GM18498 (cell line): ENCODE data around the gene BAHD1.
A peak's percentile ranks its signal among the peaks of the same experiment; 100 is the strongest.

Experiments used
- ATAC-seq: cut with Tn5 transposase; IDR thresholded peaks from one replicate; pipeline ENCODE4 v1.9.1; 2021; ENCODE audit warnings: mild to moderate bottlenecking, moderate library complexity; ENCODE audit not compliant: unreplicated experiment

BAHD1 gene

DNA sequence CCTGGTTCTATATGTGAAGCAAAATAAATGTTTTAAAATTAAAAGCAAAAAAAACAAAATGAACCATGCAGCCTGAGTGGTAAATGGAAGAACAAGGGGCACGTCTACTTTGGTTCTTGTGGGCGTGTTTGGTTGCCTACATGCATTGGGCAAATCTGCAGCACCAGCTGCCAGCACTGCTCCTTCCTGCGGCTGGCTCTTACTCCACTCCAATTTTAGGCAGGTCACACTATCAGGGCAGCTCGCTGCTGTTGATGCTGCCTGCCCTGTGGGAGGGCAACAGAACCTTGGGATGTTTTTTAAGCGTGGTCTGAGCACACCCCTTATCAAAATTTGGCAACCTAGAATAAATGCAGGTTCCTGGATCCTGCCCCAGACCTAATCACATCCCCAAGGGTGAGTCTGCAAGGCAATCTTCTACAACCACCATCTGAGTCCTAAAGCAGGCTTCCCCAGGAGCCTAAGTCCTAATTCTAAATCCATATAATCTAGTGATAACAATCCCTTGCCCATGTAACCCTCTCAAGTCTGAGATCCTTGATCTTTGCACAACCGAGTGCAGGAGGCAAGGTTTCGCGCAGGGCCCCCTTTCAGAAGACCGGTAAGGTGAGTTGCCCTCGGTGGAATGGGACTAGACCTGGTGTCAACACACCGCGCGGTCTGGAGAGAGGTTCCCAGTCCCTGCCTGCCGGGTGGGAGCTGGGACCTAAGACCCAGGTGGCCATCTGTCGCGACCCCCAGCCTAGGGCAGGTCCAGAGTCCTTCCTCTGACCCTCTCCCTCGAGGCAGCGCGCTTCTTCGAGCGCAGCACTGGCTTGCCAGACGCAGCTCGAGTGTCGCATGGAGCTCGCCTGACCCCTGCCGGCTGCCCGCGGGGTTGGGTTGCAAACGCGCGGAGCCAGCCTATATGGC is 19.3 kb upstream of the BAHD1 start:
- peak; percentile 80 for ATAC-seq

DNA sequence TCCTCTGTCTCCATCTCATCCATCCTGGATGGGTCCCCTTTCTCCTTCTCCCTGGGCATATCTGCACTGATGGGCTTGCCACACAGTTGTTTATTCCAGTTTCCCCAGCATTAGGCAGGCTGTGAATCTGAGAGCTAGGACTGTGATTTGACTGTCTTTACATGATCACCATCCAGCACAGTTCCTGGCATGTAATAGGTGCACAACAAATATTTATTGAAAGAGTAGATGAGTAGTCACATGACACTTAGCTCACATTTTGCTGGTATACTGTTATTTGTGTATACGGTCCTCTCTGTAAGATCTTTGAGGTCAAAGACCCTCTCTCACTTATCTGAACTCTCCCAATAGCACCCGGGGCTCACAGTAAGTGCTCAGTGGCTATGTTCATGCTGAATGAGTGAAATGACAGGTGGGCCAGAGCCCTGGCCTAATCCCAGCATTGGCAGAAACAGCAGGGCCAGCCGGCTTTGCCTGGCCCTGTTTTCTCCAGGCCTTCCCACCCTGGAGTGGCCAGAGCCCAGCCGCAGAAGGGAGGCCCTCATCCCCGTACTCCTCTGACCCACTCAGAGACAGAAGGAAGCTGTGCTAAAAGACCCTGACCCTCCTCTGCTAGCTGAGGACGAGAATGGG is 16.2 kb upstream of the BAHD1 start:
- ATAC-seq = no peak

DNA sequence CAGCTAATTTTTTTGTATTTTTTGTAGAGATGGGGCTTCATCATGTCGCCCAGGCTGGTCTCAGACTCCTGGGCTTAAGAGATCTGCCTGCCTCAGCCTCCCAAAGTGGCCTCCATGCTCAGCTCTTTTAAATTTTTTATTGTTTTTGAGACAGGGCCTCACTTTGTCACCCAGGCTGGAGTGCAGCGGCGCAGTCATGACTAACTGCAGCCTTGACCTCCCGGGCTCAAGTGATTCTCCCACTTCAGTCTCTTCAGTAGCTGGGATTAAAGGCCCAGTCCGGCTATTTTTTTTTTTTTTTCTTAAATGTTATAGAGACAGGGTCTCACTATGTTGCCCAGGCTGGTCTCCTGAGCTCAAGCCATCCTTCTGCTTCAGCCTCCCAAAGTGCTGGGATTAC is 15.1 kb upstream of the BAHD1 start:
- no peak for ATAC-seq

DNA sequence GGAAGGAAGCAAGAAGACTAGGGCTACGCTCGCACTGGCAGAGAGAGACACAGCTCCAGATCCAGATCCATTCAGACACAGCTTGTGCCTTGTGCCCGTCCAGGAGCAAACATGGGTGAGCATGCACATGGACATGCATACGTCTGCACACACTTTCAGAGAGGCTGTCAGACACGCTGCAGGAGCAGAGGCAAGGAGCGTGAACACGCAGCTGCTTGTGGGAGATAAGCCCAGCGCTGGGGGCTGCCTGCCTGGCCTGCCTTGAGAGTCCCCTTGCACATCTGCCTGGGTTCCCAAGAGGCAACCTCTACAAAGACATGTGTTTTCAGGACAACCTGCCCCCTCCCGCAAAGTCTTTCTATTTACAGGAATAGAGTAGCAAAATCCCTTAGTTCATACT is 13.6 kb upstream of the BAHD1 start:
- no peak for ATAC-seq

DNA sequence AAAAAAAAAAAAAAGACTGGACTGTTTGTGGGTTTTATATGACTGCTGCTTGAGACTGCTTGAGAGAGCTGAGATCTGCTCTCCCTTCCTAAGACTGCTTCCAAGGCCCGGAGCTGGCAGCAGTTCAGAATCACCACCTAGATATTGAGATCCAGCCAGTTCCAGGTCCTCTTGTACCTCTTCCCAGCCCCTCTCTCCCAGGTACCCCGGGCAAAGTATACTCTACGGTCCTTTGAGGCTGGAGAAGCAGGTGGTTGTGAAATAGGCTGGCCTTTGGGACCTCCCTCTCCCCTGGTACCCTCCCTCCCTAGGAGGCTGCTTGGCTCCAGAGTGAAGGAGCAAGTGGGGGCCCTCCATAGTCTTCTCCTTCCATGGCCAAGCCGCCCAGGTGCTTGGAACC is 12.6 kb upstream of the BAHD1 start:
- no peak for ATAC-seq

DNA sequence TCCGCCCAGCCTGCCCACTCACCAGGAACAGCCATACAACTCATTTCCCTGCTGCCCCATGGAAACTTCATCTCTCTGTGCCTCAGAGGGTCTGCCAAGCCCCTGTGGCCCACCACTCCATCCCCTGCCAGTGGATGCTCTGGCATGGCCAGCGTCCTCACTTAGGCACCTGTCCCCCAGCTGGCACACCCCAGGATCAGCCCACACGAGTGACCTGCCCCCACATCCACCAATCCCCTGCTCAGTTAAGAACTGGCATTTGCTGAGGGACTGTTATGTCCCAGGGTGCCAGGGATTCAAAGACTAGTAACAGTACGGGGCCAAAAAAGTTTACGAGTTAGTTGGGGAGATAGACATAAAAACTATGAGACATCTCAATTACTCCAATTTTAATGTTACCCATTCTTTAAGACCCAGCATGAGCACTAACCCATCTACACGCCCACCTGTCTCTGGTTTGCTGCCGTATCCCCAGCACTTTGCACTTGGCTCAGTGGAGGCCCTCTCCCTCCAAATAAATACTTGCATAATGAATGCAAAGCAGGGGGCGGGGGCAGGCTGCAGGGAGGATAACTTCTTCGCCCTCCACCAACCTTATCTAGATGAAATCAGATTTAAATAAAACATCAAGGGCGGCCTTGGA is 11.6 kb upstream of the BAHD1 start:
- no peak for ATAC-seq

DNA sequence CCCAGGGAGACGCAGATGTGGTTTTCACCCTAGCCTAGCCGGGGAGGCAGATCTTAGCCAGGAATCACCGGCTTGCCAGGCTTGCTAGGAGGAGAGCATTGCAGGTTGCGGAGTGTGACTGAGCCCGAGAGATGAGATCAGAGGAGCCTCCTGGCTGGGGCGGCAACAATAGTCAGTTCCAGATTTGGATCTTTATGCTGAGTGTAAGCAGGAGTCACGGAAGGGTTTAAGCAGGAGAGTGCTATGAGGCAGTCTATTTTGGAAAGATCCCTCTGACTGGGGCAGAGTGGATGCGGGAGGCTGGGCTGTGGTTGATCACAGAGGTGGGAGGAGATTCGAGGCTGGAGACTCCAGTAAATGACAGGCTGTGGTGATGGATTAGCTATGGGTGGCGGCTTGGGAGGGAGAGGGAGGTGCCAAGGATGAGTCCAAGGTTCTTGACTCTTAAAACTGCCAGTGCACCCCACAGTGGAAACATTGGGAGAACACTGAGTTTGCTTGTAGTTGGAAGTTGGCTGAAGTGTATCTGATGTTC is 10.4 kb upstream of the BAHD1 start:
- no peak for ATAC-seq

DNA sequence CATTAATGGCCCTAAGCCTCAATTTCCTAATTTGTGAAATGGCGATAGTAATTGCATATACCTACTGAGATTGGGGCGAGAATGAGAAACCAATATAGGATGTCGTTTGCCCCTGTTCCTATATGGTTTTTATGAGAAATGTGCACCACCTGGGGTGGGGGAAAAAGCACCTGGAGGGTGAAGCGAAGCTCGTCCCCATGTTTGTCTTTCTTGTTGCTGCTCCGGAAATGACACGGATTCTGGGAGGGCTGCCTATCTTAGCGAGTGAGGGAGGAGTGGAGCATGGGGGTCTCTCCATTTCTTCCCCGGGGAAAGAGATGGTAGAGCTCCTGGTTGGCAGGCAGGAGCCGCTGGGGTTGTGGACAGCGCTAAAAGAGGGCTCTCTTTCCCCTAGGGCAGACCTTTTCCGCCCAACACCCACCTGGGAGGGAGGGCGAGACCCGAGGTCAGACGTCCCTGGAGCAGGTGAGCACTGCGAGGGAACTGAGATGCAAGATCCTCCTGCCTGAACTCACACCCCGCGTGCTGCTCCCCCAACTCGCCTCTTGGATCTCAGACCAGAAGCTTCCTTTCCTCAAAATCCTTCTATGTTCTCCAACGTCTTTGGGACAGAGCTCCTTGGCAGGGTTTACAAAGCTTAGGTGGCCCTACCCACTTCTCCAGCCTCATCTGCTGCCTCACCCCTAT is 5.6 kb upstream of the BAHD1 start:
- no peak for ATAC-seq

DNA sequence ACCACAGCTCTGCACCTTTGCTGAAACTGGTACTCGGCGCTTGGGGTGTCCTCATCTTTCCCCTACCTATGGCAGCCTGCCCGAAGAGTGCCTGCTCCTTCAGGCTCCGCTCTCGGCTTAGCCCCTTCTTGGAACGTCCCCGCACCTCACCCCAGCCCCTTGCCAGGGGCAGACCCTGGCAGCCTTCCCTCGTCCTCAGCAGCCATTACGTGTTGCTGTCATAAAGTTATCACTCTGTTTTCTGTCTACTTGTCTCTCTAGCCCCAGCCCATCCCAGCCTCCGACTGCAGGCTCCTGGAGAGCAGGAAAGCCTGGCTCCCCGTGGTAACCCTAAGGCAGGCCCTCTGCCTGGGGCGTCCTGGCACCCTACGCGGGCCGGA is 5.1 kb upstream of the BAHD1 start:
- no peak for ATAC-seq

DNA sequence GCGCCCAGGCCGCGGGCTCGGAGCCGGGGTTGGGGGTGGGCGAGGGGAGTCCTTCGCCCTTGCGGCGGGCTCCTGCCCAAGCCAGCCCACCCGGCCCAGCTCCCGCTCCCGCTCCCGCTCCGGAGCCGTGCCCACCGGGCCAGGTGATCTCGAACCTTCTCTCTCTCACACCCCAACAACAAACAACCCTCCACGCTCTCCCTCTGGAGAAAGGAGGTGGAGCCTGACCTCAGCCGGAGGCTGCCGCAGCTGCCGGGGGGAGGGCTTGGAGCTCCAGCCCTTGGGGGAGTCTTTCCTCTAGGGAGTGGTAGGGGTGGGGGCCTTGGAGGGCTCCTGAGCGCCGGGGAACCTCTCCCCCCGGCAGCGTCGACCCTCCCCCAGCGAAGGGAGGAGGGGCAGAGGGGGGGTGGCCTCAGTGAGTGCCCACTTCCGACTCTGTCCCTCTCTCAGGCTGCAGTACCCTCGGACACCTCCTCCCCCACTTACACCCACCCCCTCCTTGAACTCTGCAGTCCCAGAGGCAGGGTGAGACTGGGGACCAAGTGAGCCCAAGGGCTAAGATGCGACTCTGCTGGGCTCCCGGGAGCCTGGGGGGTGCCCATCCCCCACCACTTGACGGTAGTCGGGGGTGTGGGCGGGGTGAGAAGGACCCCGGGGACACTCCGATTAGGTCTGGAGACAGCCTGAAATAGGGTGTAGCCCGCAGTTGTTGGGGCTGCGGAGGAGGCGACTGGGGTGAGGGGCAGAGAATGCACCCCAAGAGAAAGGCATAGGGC is 4.4 kb upstream of the BAHD1 start:
- no peak for ATAC-seq

DNA sequence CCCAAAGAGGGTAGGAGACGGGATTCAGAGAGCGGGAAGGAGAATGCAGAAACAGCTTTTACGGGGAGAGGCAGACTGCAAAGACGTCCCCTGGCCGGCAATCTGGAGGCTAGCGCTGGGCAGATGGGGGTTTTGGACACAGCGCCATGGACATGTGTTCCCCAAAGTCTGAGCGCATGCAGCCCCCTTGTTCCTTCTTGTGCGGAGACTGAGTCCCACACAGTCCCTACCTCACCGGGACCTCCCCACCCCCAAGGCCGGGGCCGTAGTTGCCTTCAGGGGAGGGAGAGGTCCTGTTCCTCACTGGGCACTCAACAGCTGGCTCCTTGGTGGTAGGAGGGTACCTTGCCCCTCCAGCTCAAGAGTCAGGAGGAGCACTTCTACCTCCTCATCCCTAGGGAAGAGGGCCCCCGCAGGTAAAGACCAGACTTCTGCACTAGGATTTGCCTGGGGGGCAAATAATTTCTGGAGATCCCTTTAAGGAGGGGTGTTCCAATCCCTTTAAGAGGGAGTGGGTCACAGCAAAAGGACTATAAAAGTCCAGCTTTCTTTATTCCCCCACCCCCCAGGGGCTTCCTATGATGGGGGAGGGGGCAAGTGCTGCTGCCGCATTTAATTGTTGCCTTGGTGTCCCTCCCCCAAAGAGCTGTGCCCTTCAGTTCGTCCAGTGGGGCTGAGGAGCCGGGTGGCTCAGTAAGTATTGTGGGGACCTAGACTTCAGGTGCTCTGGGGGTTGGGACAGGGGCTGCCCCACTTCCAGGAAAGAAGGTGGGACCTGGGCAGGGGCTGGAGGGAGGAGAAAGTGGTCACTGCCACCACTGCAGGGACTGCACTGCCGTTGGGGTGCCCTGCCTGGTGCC is 3.6 kb upstream of the BAHD1 start:
- no peak for ATAC-seq

DNA sequence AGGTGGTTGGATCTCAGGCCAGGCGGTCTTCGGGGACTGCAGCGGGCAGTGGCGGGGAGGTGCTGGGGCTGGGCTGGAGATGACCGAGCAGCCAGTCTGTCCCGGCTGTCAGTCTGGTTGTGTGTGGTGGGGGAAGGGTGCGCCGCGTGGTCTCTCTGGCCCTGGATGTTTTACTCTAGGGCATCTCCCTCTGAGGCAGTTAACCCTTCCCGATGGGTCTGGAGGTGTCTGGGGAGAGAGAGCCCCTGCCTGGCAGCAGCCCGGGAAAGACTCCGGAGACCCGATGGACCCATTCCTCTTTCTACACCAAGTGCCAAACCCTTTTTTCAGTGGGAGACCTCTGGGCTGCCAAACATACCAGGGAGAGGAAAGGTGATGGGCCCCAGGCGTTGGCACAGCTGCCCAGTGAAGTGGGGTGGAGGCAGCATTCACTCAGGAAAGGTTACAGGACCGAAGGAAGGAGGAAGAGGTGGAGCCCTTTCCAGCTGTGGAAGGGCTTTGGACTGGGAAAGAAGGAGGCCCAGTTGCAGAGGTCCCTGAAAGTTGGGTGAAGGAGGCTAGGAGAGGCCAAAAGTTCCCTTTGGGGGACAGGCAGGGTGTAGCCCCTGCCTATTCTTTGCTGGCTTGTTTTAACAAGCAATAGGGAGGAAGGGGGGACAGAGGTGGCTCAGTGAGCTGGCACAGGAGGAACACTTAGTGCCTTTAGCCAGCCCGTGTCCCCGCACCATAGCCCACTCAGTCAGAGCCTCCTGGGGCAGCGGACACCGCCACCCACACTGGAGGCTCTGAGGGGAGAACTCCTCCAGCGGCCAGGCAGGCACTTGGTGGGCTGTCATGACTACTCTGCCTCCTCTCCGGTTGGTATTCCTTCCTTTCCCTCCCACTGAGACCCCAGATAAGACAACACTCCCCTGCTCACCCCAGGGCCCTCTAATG is 2.7 kb upstream of the BAHD1 start:
- ATAC-seq = no peak

DNA sequence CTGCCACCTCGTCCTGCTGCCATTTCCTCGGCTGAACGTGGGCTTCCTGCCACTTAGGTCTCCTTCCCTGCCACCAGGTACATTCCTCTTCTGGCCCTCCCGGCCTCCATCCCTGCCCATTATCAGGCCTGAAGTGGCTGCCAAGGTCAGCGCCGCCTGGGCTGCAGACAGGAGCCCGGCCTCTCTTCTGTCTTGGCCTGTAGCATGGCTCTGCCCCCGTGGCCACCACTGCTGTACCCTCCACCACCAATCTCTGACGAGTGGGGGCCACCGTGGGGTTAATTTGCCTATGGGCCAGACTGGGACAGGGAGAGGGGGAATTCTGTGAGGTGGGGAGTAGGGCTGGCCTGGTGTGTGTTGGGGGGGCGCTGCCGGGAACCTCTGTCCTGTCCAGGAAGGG is 2.0 kb upstream of the BAHD1 start:
- ATAC-seq = no peak

DNA sequence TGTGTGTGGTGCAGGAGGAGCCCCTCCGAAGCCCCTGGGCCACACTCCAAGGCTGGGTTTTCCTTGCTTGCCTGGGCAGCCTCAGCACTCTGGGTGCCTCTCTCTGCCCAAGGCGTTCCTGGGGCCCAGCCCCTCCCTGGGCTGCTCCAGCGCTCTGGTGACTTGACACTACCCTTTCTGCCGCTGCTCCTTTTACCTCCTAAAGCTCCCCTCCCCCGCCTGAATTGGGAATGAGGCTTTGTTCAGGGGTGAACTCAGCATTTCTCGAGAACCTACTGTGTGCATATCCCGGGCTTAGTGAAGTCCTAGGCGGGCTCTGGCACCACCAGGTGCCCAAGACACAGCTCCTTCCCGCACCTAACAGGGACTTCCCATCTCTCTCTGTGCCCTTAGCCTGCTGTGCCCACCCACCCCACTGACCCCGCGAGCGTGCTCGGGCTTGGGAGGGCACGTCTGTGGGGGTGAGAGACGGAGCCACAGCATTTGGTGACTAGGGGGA is 1.2 kb upstream of the BAHD1 start:
- no peak for ATAC-seq

DNA sequence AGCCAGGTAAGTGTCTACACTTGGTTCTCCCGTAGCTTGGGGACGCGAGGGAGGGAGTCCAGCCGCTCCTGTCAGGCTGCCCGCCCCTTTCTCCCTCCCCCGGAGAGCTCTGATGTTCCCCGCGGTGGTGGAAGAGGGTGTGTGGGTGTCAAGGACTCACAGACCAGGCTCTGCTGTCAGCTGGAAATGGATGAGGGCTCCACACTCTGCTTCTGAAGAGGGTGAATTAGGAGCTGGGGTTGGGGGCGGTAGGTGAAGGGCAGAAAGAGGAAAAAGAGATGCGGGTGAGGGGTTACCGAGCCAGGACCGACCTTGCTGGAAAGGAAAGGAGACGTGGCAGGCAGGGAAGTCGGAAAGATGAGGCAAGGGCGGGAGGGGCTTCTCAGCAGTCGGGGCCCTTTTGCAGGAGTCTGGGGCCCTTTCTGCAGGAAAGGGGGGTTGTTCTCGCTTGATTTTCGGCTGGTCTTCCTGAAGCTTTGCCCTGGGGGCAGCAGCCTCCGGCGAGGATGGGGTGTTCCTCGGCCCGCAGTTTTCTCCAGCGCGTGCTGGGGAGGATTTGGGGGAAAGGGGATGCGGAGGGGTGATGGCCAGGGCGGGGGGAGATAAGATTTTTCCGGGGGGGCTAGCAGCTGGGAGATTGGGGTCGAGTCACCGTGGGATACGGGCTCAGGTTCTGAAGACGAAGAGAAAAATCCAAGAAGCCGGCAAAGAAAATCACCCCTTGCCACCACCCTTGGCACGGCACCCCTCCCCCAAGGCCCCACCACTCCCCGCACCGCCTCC is 602 bp upstream of the BAHD1 start:
- ATAC-seq = no peak

DNA sequence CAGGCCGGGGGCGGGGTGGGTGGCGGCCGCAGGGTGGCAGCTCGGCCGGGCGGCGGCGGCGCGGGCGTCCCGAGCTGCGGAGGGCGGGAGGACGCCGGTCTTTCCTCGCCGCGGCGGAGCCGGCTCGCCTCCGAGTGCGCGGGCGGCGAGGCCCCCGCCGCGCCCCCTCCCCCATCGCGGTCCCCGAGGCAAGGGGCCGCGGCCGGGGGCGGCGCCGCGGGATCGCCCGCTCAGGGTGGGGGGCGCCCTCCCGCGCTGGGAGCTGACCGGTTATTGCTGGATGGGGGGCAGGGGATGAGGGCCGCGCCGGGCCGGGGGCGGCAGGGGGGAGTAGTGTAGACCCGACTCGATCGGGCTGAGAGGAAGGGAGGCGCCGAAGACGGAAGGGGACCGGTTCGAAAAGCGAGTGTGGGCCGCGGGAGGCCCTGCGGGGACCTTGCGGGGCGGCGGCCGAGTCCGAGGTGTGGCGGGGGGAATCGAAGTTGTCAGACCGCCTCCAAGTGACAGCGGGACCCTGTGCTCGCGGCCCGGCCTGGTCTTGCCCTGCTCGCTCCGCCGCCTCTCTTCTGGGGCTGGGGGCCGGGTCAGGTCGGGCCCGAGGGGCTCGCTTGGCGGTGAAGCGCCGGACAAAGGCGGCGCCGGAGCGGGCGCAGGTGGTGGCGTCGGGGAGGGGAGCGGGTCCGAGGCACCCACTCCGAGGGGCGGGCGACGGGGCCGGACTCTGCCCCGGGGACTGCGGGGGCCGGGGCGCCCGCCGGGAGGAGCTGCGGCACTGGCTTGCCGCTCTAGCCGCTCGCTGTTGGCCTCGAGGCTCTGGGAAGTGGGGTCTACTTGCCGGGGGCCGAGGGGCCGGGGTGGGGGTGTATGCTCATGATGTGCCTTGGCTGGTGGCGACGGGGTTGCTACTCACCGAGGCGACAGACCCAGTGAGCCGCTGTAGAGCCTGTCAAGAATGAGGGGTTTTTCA is 1.1 kb downstream of the BAHD1 start:
- peak; percentile 18 for ATAC-seq
